Transverse colon (tissue), 4 donors: Measurements from ENCODE around the gene XCR1. TPM values are rescaled to one million over a fixed set of nuclear protein-coding genes. Genes with fewer than 3 reads are reported as not detected.

Experiments
- DNase-seq: peaks from one replicate; pipeline ENCODE4 v3.0.0-alpha.2; 2019
- H3K27ac ChIP-seq, 4 donors: fragments of 200-600 bp; sonication (generic); 2 replicates each; pipeline ENCODE4 v1.5.1; 2016 to 2018; ENCODE audit warnings: inconsistent platforms in 4 of 4
- H3K27me3 ChIP-seq: fragments of 200-600 bp; sonication (generic); 2 replicates; pipeline ENCODE4 v1.5.1; 2017; ENCODE audit warnings: inconsistent platforms
- H3K36me3 ChIP-seq, 4 donors: fragments of 200-600 bp; sonication (generic); 2 replicates each; pipeline ENCODE4 v1.5.1; 2017 to 2019; ENCODE audit warnings: inconsistent platforms in 4 of 4
- H3K4me1 ChIP-seq, 4 donors: fragments of 200-600 bp; sonication (generic); 2 replicates each; pipeline ENCODE4 v1.5.1; 2017 to 2020; ENCODE audit warnings: inconsistent platforms in 4 of 4
- H3K4me3 ChIP-seq, 4 donors: fragments of 200-600 bp; sonication (generic); 1 replicate in 1 of 4; 2 replicates in 3 of 4; pipeline versions ENCODE4 v1.5.1 to v1.6.1; 2017 to 2019; ENCODE audit warnings: inconsistent platforms in 4 of 4
- H3K9me3 ChIP-seq, 2 donors: fragments of 200-600 bp; sonication (generic); 2 replicates each; pipeline ENCODE4 v1.5.1; 2017 to 2019; ENCODE audit warnings: inconsistent platforms in 2 of 2
- CTCF ChIP-seq, 5 experiments: fragments of 200-600 bp in 3 of 5; fragments of 450-650 bp in 2 of 5; sonication (generic) in 3 of 5; IDR thresholded peaks; 1 replicate in 2 of 5; 2 replicates in 3 of 5; pipeline ENCODE4 v1.5.1; 2016 to 2017; ENCODE audit warnings: antibody characterized with exemption in 5 of 5, inconsistent platforms in 3 of 5, mild to moderate bottlenecking in 2 of 5, moderate library complexity in 1 of 5
- EP300 ChIP-seq: sonication (generic); formaldehyde crosslinking; IDR thresholded peaks from one replicate; pipeline ENCODE4 v1.6.1; 2017; ENCODE audit warnings: antibody characterized with exemption, low read depth
- POLR2A ChIP-seq: fragments of 450-650 bp; IDR thresholded peaks from one replicate; pipeline ENCODE4 v1.6.1; 2016; ENCODE audit warnings: antibody characterized with exemption, mild to moderate bottlenecking, moderate library complexity
- POLR2AphosphoS5 ChIP-seq, 3 donors: sonication (generic); formaldehyde crosslinking; IDR thresholded peaks; one replicate each; pipeline ENCODE4 v1.6.1; 2016; ENCODE audit warnings: antibody characterized with exemption in 3 of 3
- WGBS, 2 donors: methylation state at CpG; one replicate each; pipeline ENCODE4 v1.1.5; 2018; ENCODE audit warnings: low coverage in 1 of 2; 5-methylcytosine and 5-hydroxymethylcytosine counted together
- in situ Hi-C, 4 donors: fragments of 200-750 bp; cut with MboI; loops; one replicate each; pipeline versions ENCODE4 v1.15.0 to v1.15.1; 2017; ENCODE audit warnings: low sequenced_read_pairs in 3 of 4, low pct_ligation_motif_present in 1 of 4, low pct_unique_long_range_greater_than_20kb in 1 of 4
- intact Hi-C: fragments of 100-400 bp; cut with DNase I; formaldehyde crosslinking; loops from one replicate; pipeline ENCODE4 v1.15.1; 2023; ENCODE audit warnings: low total_unique reads
- total RNA-seq, 4 donors: library from RNA; depleted of rRNA; stranded (reverse); fragments of >200 nt; gene quantifications; one replicate each; pipeline ENCODE4 v1.1.0, GENCODE V29; 2016

The XCR1 gene, protein sequence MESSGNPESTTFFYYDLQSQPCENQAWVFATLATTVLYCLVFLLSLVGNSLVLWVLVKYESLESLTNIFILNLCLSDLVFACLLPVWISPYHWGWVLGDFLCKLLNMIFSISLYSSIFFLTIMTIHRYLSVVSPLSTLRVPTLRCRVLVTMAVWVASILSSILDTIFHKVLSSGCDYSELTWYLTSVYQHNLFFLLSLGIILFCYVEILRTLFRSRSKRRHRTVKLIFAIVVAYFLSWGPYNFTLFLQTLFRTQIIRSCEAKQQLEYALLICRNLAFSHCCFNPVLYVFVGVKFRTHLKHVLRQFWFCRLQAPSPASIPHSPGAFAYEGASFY
- total RNA-seq, result under 1 TPM in 2 of 4 donors, not detected in 2; 0.14 to 0.32 TPM

DNA sequence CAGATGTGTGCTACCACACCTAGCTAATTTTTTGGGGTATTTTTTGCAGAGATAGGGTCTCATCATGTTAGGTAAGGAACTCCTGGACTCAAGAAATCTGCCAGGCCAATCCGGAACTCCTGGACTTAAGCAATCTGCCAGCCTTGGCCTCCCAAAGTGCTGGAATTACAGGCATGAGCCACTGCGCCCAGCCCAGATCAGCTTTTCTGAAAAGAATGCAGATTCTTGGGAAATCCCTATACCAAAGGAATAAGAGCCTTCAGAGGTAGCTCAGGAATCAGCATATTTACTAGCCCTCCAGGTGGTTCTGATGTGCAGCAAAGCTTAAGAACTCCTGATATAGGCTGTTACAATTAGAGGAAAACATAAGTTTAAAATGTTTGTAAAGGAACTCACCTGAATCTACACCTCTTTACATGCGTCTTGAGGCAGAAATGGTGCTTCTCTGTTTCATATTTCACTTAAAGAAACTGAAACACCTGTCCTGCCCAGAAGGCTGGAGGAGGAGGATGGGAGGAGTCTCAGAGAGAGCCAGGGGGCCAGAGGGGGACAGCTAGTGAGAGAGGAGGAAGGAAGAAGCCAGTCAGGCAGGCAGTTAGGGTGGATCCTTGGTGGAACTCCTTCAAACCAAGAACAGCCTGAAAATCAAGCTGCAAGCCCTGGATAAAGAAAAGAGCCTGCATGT is at the start of gene XCR1:
Gene XCR1 (minus strand): TSS at position 463 of the 685 bp plus-strand sequence. CDS start 5,536 bp downstream, outside the sequence.
- peaks cover 0 to 5% of the 10 kb centered on the region in 2 donors for H3K9me3 ChIP-seq
- no peak within 1 kb of the TSS for H3K27ac ChIP-seq
- in situ Hi-C loops, result no loop called here
- H3K4me1 ChIP-seq, result no peaks in the 10 kb centered on the region
- no peaks in the 10 kb centered on the region for H3K36me3 ChIP-seq
- WGBS, 2 donors, result 90% methylated on average over 3 of the region's 3 CpGs; no CpG with 5 or more reads in 1 of the 2 donors
- no peak within 1 kb of the TSS for H3K4me3 ChIP-seq
- no peaks in the 10 kb centered on the region for H3K27me3 ChIP-seq
- no peak for DNase-seq
- intact Hi-C loops, result no loop called here
- TF ChIP-seq POLR2A (no peak), EP300 (no peak), POLR2AphosphoS5 (IDR thresholded peaks at IDR 0.05) (no peak), CTCF (IDR thresholded peaks at IDR 0.05) (no peak)

DNA sequence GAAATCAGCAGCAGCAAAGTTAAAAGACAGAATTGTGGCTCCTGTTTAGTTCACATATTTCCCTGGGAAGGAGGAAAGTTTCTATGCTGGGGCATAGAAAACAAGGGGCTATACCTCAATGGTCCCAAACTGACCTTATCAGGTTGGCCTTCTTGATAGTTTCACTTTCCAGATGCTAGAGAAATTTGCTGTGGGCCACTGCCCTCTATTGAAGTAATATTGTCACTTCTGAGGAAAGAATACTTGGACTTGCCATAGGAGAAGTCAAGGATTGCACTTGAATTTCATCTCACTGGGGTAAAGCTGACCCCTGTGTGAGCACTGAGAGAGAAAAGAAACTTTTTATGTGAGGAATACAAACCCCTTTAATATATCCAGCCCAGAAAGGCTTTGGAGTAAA is 49.3 kb upstream of the XCR1 start:
- Histone ChIP-seq H3K36me3 (no peaks in the 10 kb centered on the region), H3K27ac (no peak overlapping the region), H3K9me3 (no peaks in the 10 kb centered on the region), H3K4me1 (peaks cover 0 to 8% (median 0%) of the 10 kb centered on the region in 4 donors), H3K4me3 (no peak overlapping the region), H3K27me3 (no peaks in the 10 kb centered on the region)
- TF ChIP-seq POLR2A, result no peak
- no peak for TF ChIP-seq EP300
- no peak for TF ChIP-seq CTCF (IDR thresholded peaks at IDR 0.05)
- TF ChIP-seq POLR2AphosphoS5 (IDR thresholded peaks at IDR 0.05), result no peak
- intact Hi-C loops (no loop called here), in situ Hi-C loops (loop anchor here (5.0 to 25.0 kb wide), 5 partner anchors 134 to 322 kb away; partner anchors contain the start of genes CXCR6 (in 3 of the 4), CCR1 (in 1 of the 4), CCR2 (in 1 of the 4) and CCR5 (in 1 of the 4))
- no peak for DNase-seq

GRCh38 chr3:46075816-46076215 is 48.5 kb upstream of the XCR1 start:
- 95% methylated on average over 1 of the region's 1 CpG; no CpG with 5 or more reads in 1 of the 2 donors for WGBS, 2 donors
- H3K9me3 ChIP-seq, result no peaks in the 10 kb centered on the region
- no peaks in the 10 kb centered on the region for H3K27me3 ChIP-seq
- in situ Hi-C loops, result loop anchor here (5.0 to 25.0 kb wide), 5 partner anchors 134 to 321 kb away; partner anchors contain the start of genes CXCR6 (in 3 of the 4), CCR1 (in 1 of the 4), CCR2 (in 1 of the 4) and CCR5 (in 1 of the 4)
- peaks cover 0 to 8% (median 0%) of the 10 kb centered on the region in 4 donors for H3K4me1 ChIP-seq
- no peak overlapping the region for H3K27ac ChIP-seq
- no peaks in the 10 kb centered on the region for H3K36me3 ChIP-seq
- intact Hi-C loops, result no loop called here
- H3K4me3 ChIP-seq, result no peak overlapping the region
- DNase-seq, result no peak
- no peak for TF ChIP-seq CTCF (IDR thresholded peaks at IDR 0.05)
- TF ChIP-seq POLR2A, result no peak
- TF ChIP-seq EP300, result no peak
- TF ChIP-seq POLR2AphosphoS5 (IDR thresholded peaks at IDR 0.05), result no peak

GRCh38 chr3:46071222-46071858 is 44.1 kb upstream of the XCR1 start:
- in situ Hi-C loops, result loop anchor here in 1 of 4 donors (10.0 kb wide), 1 partner anchor 317 kb away; no protein-coding TSS in a partner anchor
- no peak for TF ChIP-seq EP300
- no peak for TF ChIP-seq POLR2A
- TF ChIP-seq CTCF (IDR thresholded peaks at IDR 0.05), result no peak
- no peak for TF ChIP-seq POLR2AphosphoS5 (IDR thresholded peaks at IDR 0.05)
- 58 to 85% methylated on average over 2 of the region's 2 CpGs for whole genome bisulfite sequencing, 2 donors
- no peak for DNase-seq
- intact Hi-C loops, result no loop called here
- Histone ChIP-seq H3K36me3 (no peaks in the 10 kb centered on the region), H3K4me1 (no peaks in the 10 kb centered on the region), H3K27me3 (no peaks in the 10 kb centered on the region), H3K4me3 (no peak overlapping the region), H3K27ac (no peak overlapping the region), H3K9me3 (no peaks in the 10 kb centered on the region)
